ENCODE data around the gene TMEM98.

GRCh38 chr17:32947736-32948135 is 19.8 kb downstream of the TMEM98 start:
- no peak for TF ChIP-seq JUND (IDR thresholded peaks at IDR 0.05; ENCODE audit: borderline replicate concordance, low read depth, low read length)
- no peak for TF ChIP-seq JUND (tag; IDR thresholded peaks at IDR 0.05; ENCODE audit: borderline replicate concordance, low read depth, low read length)
- no peak for TF ChIP-seq ZNF146 (CRISPR knock-in tag; IDR thresholded peaks at IDR 0.05; ENCODE audit: unreplicated experiment)
- TF ChIP-seq ERF (CRISPR knock-in tag; IDR thresholded peaks at IDR 0.05), result no peak
- no peak for TF ChIP-seq KDM5B (IDR thresholded peaks at IDR 0.05; ENCODE audit: insufficient replicate concordance, low read depth, low read length)
- TF ChIP-seq PYGO2 (tag; IDR thresholded peaks at IDR 0.05), result no peak

All from K562 (cell line).